NCI-H1048 (cell line): ENCODE results near the gene MDFIC.
"Not testable (repeated sequence)": the region's sequence is repeated elsewhere in the genome, so short reads cannot be mapped to it uniquely, and the experiment has no call there.

Experiments used
- DNase-seq: peaks from one replicate; lab custom pipeline; 2025; lab: John Stamatoyannopoulos, UW

The MDFIC gene

GRCh38 chr7:114922026-114922651 lies at the start of gene MDFIC:
TSS of gene MDFIC (plus strand) at chr7:114922094. CDS start at chr7:114923034, 940 bp downstream.
- DNase-seq, result no peak

GRCh38 chr7:114874170-114874569 lies 47.7 kb upstream of the MDFIC start:
- no peak for DNase-seq

- no peak for DNase-seq
Observed at GRCh38 chr7:114875186-114875585, 46.7 kb upstream of the MDFIC start.

GRCh38 chr7:114879554-114879953 lies 42.3 kb upstream of the MDFIC start:
- no peak for DNase-seq

- DNase-seq, result no peak
Observed at GRCh38 chr7:114885836-114886235, 36.1 kb upstream of the MDFIC start.

GRCh38 chr7:114886241-114886640 lies 35.7 kb upstream of the MDFIC start:
- DNase-seq, result no peak

GRCh38 chr7:114889116-114889515 lies 32.8 kb upstream of the MDFIC start:
- DNase-seq, result not testable (repeated sequence)

- no peak for DNase-seq
Observed at GRCh38 chr7:114889646-114890285, 32.1 kb upstream of the MDFIC start.

GRCh38 chr7:114890561-114890960 lies 31.3 kb upstream of the MDFIC start:
- no peak for DNase-seq

GRCh38 chr7:114900127-114900526 lies 21.8 kb upstream of the MDFIC start:
- DNase-seq, result no peak

GRCh38 chr7:114901771-114902170 lies 20.1 kb upstream of the MDFIC start:
- DNase-seq, result no peak

- no peak for DNase-seq
Observed at GRCh38 chr7:114903131-114903530, 18.8 kb upstream of the MDFIC start.

- no peak for DNase-seq
Observed at GRCh38 chr7:114910787-114911186, 11.1 kb upstream of the MDFIC start.

GRCh38 chr7:114911411-114911810 lies 10.5 kb upstream of the MDFIC start:
- DNase-seq, result no peak

- DNase-seq, result no peak
Observed at GRCh38 chr7:114916261-114916892, 5.5 kb upstream of the MDFIC start.

- no peak for DNase-seq
Observed at GRCh38 chr7:114917211-114917839, 4.6 kb upstream of the MDFIC start.

GRCh38 chr7:114919587-114919986 lies 2.3 kb upstream of the MDFIC start:
- no peak for DNase-seq

GRCh38 chr7:114921631-114922025 lies 266 bp upstream of the MDFIC start:
- no peak for DNase-seq

- no peak for DNase-seq
Observed at GRCh38 chr7:114922652-114923402, 933 bp downstream of the MDFIC start.

GRCh38 chr7:114923403-114923713 lies 1.5 kb downstream of the MDFIC start:
- no peak for DNase-seq

- DNase-seq, result no peak
Observed at GRCh38 chr7:114924038-114924712, 2.3 kb downstream of the MDFIC start.

- no peak for DNase-seq
Observed at GRCh38 chr7:114925434-114925833, 3.5 kb downstream of the MDFIC start.
